ENCODE results near the gene PNRC1.

GRCh38 chr6:89118931-89119330 lies 38.4 kb downstream of the PNRC1 start:
- TF ChIP-seq CTCF (IDR thresholded peaks at IDR 0.05) (no peak), POLR2AphosphoS5 (IDR thresholded peaks at IDR 0.05) (no peak), EP300 (IDR thresholded peaks at IDR 0.05) (no peak)
